GM10266 (cell line): ENCODE data around the gene SCNN1B.
"Not testable (repeated sequence)": the region's sequence is repeated elsewhere in the genome, so short reads cannot be mapped to it uniquely, and the experiment has no call there.

Source experiments
- DNase-seq: peaks from one replicate; pipeline ENCODE4 v3.0.0; 2012; ENCODE audit errors: extremely low spot score
- TF ChIP-seq, protein P1 (sequence below): IDR thresholded peaks from 2 replicates; pipeline ENCODE4 v1.5.1; 2012; ENCODE audit warnings: mild to moderate bottlenecking, low read depth; ENCODE audit not compliant: control insufficient read depth, insufficient read depth; ENCODE audit errors: missing control alignments

Gene SCNN1B

GRCh38 chr16:23298290-23298915 lies 3.7 kb upstream of the SCNN1B start:
- no peak for DNase-seq
- TF ChIP-seq, protein P1, sequence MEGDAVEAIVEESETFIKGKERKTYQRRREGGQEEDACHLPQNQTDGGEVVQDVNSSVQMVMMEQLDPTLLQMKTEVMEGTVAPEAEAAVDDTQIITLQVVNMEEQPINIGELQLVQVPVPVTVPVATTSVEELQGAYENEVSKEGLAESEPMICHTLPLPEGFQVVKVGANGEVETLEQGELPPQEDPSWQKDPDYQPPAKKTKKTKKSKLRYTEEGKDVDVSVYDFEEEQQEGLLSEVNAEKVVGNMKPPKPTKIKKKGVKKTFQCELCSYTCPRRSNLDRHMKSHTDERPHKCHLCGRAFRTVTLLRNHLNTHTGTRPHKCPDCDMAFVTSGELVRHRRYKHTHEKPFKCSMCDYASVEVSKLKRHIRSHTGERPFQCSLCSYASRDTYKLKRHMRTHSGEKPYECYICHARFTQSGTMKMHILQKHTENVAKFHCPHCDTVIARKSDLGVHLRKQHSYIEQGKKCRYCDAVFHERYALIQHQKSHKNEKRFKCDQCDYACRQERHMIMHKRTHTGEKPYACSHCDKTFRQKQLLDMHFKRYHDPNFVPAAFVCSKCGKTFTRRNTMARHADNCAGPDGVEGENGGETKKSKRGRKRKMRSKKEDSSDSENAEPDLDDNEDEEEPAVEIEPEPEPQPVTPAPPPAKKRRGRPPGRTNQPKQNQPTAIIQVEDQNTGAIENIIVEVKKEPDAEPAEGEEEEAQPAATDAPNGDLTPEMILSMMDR, result no peak

GRCh38 chr16:23299815-23300214 lies 2.3 kb upstream of the SCNN1B start:
- not testable (repeated sequence) for DNase-seq

GRCh38 chr16:23301251-23302044 lies 654 bp upstream of the SCNN1B start:
- peak; percentile 16 for DNase-seq
- TF ChIP-seq, protein P1, result no peak

DNA sequence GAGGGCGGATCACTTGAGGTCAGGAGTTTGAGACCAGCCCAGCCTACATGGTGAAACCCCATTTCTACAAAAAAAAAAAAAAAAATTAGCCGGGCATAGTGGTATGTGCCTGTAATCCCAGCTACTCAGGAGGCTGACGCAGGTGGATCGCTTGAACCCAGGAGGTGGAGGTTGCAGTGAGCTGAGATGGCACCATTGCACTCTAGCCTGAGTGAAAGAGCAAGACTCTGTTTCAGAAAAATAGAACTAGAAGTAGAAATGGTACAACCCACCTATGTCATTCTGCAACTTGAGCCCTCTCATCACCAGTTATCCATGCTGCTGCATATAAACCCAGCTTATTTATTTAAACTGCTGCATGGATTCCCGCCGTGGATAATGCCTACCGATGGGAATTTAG lies 1.6 kb downstream of the SCNN1B start:
- TF ChIP-seq, protein P1, result no peak
- DNase-seq, result no peak

DNA sequence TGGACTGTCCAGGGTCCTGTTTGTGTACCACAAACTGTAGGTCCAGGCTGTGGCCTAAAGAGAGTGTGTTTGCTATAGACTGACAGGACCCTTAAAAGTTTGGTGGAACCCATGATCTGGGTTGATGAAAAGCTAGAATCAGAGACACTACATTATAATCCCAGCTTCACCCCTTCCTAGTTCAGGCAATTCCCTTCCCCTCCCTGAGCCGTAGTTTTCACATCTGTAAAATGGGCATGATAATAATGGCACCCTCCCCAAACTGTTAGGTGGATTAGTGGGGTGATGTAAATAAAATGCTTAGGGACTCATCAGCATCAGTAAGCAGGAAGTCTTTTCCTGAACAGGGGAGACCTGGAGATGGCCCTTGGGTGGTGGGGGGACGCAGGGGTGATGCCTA lies 2.5 kb downstream of the SCNN1B start:
- no peak for DNase-seq
- TF ChIP-seq, protein P1, result no peak

DNA sequence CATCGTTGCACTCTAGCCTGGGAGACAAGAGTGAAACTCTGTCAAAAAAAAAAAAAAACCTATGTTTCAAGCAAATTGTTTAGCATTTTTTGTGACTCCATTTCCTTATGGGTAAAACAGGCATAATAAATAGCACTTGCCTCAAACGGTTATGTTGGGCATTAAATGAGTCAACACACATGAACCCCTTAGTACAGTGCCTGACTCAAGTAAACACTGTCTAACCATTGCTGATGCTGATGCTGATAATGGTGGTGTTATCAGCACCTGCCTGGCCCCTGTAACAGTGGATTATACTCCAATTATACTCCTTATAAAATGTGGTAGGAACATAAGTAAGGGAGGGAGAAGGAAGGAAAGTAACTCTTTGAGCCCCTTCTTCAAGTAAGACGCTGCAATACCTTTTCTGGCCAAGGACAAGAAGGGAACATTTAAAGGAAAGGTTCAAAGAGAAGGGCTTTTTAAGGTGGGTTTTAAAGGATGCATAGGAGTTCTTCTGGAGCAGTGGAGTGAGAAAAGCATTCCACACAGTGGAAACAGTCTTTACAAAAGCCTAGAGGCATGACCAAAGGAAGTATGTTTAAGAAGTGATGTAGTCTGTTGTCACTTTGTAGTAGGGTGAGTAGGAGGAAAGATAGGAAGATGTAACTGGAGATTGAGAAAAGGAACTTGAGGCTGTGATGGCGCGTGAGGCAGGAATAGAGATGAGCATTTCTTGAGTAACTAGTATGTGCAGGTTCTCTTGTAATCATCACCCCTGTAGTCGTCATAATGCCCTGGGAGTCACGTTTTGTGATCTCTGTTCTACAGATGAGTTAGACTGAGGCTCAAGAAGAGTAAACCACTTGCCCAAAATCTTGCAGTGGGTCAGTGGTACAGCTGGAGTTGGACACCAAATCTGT lies 4.3 kb downstream of the SCNN1B start:
- no peak for DNase-seq
- TF ChIP-seq, protein P1, result no peak

GRCh38 chr16:23310217-23310616 lies 8.1 kb downstream of the SCNN1B start:
- no peak for DNase-seq
- TF ChIP-seq, protein P1, result no peak
